Spleen (tissue), 7 donors: ENCODE results near the gene ADAM15.

Source experiments
- POLR2A ChIP-seq, 3 donors: fragments of 450-650 bp; IDR thresholded peaks; one replicate each; pipeline ENCODE4 v1.5.1; 2017; ENCODE audit warnings: antibody characterized with exemption in 3 of 3, mild to moderate bottlenecking in 1 of 3
- TF ChIP-seq, protein P1 (sequence below), 11 experiments: fragments of 200-600 bp in 7 of 11; fragments of 450-650 bp in 4 of 11; sonication (generic) in 4 of 11; IDR thresholded peaks in 8 of 11; conservative IDR thresholded peaks in 3 of 11; 1 replicate in 7 of 11; 2 replicates in 4 of 11; pipeline versions ENCODE4 v1.4.0 to v1.8.0; 2016 to 2021; ENCODE audit warnings: antibody characterized with exemption in 11 of 11, inconsistent platforms in 4 of 11, mild to moderate bottlenecking in 1 of 11
- donor health status: DM: no; HTN: no; CAD: no; lungs with moderate emphysema.
- donor health status: DM: no; HTN: no; CAD: no.
- donor health status: DM: no; HTN: no; CAD: no.

DNA sequence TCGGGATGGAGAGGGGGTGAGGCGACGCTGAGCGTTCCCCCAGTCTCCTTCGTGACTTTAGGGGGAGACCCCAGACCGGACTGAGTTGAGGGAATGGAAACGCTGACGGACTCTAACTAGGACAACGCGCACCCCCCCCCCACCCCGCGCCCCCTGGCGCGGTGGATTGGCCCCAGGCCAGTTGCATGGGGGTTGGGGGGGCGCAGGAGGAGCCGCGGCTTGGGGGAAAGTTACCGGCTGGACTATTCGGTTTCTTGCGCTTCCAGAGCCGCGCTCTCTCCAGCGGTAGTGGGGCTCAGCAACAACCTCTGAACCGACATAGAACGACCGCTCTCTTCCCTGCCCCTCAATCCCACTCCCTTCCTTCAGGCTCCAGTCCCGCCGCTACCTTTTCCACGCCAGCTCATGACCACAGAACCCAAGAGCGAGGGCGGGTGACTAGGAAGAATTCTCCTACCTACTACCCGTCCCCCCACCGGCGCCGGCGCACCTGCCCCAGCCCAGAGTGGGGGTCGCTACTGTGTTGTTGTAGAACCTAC, 47.8 kb upstream of the ADAM15 start:
- TF ChIP-seq, protein P1, sequence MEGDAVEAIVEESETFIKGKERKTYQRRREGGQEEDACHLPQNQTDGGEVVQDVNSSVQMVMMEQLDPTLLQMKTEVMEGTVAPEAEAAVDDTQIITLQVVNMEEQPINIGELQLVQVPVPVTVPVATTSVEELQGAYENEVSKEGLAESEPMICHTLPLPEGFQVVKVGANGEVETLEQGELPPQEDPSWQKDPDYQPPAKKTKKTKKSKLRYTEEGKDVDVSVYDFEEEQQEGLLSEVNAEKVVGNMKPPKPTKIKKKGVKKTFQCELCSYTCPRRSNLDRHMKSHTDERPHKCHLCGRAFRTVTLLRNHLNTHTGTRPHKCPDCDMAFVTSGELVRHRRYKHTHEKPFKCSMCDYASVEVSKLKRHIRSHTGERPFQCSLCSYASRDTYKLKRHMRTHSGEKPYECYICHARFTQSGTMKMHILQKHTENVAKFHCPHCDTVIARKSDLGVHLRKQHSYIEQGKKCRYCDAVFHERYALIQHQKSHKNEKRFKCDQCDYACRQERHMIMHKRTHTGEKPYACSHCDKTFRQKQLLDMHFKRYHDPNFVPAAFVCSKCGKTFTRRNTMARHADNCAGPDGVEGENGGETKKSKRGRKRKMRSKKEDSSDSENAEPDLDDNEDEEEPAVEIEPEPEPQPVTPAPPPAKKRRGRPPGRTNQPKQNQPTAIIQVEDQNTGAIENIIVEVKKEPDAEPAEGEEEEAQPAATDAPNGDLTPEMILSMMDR (IDR thresholded peaks at IDR 0.05 in 8 of 11, conservative IDR thresholded peaks at IDR 0.05 in 3 of 11): no peak
- TF ChIP-seq POLR2A (IDR thresholded peaks at IDR 0.05): no peak
